ENCODE measurements around the gene MAGEA11.
"Not testable (repeated sequence)": the region's sequence is repeated elsewhere in the genome, so short reads cannot be mapped to it uniquely, and the experiment has no call there.

DNA sequence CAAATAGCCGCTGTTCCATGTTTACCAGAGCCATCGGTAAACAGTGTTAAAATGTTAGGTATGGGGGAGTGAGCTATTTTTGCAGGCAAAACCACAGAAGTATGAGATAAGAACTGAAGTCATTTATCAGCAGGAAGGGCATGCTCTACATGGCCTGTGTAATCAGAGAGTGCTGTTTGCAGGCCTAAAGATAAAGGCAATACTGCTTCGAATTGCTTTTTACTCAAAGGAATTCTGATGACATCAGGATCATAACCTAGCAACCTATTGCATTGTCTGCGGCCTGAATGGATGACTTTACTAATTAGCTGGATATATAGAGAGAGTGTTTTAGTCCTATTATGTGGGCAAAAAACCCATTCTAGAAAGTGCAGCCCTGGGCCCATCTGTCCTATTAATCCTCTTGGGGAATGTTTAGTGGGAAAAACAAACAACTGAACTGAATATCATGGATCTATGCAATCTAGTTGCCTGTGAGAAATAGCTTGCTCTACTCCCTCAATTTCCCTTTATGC, 32.6 kb upstream of the MAGEA11 start:
- TF ChIP-seq, protein P1, sequence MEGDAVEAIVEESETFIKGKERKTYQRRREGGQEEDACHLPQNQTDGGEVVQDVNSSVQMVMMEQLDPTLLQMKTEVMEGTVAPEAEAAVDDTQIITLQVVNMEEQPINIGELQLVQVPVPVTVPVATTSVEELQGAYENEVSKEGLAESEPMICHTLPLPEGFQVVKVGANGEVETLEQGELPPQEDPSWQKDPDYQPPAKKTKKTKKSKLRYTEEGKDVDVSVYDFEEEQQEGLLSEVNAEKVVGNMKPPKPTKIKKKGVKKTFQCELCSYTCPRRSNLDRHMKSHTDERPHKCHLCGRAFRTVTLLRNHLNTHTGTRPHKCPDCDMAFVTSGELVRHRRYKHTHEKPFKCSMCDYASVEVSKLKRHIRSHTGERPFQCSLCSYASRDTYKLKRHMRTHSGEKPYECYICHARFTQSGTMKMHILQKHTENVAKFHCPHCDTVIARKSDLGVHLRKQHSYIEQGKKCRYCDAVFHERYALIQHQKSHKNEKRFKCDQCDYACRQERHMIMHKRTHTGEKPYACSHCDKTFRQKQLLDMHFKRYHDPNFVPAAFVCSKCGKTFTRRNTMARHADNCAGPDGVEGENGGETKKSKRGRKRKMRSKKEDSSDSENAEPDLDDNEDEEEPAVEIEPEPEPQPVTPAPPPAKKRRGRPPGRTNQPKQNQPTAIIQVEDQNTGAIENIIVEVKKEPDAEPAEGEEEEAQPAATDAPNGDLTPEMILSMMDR (IDR thresholded peaks at IDR 0.05; ENCODE audit: low read depth, low read length) = not testable (repeated sequence)
- not testable (repeated sequence) for TF ChIP-seq EZH2phosphoT487 (IDR thresholded peaks at IDR 0.05; ENCODE audit: low read depth)
